ENCODE data around the gene SCRN2.

The SCRN2 gene

DNA sequence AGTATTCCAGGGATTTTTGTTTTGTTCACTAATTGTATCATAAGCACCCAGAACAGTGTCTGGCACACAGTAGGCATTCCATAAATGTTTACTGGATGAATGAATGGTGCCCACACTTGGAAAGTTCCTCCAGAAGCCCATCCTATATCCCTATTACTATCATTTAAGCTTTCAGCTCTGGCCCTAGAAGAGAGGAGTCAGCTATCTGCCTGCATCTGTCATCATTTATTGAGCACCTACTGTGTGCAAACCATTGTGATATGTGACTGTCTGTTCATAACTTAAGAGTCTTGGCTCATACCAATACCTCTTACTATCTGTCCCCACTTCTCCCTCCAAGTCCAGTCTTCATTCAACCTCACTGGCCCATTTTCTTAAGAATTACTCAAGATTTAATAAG is 30.0 kb upstream of the SCRN2 start:
- no peak for DNase-seq

DNA sequence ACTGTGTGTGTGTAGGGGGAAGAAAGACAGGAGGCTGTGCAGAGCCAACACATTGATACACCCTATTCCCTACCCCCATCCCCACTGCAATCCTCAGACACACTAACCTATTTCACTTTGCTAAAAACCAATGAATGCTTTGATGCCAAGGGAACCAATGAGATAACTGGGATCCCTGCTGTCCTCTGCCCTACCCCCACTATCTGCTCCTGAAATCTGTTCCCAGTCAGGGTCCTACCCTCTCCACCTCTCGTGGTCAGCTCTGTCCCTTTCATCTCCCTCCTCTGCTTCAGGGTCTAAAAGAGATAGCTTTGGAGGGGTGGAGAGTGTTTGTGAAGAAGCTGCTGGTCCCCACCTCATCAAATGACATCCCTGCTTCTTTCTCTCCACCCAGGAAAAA is 29.0 kb upstream of the SCRN2 start:
- DNase-seq = no peak

DNA sequence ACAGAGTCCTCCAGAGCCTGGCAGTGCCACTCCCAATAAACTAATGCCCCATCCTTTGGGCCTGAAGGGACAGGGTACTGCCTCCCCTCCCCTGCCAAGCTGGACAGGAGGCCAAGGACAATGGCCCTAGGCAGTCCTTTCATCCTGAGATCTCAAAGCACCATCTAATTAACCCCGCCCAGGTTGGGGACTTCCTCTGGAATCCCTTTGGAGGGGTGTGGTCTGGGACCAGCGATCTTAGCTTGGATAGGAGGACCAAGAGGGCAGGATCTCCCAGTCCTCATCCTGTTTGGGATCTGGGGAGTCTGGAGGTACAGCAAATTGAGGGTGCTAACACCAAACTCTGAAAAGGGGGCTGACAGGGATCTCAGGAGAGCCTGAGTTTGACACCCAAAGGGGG is 28.0 kb upstream of the SCRN2 start:
- DNase-seq = no peak

DNA sequence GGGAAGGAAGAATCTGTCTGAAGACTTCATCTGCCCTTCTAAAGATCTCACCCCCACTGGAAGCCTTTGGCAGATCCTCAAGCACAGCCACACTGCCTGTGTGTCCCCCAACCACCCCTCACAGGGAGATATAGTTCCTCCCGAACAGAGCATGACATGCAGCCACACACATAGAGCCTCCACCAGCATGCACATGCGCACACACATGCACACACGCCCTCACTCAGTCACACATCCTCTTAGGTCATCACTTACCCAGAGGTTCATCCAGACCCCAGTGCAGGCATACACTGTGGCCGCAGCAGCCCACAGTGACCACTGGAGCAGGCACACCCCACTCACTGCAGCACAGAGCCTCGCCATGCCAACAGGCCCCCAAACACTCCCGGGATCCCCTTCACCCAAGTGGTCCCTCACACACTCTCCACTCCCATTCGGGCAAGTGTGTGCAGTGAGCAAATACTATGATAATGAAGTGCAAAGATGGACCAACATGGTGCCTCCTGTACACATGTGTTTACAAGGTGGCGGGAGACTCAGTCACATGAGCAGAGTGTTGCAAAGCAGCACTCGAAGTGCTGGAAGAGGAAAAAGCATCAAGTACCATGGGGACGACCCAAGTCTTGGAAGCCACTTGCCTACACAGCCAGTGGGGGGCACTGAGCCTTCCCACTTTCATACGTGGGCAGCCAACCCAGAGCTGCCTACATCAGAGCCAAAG is 26.9 kb upstream of the SCRN2 start:
- DNase-seq = no peak

DNA sequence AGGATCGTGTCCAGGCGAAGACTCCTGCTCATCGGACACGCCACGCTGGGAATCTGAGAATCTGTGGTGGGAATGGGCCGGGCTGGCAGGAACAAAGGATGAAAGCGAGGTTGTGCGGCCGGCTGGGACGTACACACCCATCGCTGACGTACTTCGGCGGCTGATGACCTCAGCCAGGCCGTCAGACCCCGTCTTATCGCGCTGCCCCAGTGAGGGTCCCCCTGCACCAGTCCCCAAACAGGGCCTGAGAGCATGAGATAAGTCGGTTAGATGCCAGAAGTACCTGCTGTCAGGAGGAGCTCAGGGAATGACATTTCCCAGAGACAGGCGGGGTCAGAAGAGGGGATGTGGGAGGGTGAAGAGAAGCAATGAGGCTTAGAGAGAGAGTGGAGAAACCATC is 25.9 kb upstream of the SCRN2 start:
- DNase-seq = peak; percentile 86

DNA sequence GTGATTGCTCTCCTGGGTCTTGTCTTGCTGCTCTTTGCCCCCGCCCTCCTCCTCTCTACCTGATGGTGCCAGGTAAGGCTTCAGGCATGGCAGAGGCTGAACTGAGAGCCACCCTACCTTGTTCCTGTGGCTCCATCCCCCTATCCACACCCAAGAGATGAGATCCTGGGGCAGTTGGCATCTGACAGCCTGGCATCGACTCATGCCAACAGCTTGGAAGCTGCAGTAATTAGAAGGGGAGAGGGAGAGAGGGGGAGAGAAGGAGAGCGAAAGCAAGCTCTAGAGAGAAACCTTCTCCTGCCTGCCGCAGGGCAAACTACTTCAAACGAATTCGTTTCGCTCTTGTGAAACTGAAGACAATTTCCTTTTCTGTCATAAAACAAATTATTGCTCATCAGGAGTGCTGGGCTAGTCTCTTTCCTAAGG is 23.7 kb upstream of the SCRN2 start:
- DNase-seq = no peak

DNA sequence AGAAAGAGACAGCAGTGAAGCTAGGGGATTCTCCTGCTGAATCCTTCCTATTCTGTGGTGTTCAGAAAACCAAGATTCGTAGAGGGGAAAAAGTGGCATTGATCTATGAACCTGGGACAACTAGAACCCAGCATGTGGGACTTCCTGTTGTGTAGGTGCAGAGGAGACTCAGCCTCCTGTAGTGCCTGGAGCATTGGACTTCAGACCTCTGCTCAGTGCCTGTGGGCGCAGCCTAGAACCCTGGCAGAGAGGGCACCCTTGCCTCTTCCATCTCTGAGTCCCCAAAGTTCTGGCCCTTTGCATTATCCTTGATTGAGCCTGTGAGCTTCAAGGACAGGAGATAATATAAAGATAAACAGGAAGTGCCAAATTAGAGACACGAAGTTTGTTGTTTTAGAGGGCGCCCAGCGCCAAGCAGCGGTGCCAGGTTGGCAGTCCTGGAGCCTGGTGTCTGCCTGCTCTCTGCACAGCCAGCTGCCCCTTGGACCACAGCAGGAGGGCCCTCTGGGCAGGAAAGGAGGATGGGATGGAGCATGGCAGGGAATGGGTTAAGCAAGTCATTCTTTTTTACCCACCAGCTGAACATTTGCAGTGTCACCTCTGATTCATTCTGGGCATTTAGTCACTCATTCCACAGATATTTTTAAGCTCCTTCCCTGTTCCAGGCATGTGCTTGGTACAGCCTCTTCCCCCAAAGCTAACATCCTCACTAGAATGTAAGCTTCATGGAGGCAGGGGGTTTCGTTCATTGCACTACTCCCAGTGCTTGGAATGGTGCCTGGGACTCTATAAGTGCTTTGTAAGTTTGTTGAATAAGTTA is 21.8 kb upstream of the SCRN2 start:
- peak; percentile 17 for DNase-seq

DNA sequence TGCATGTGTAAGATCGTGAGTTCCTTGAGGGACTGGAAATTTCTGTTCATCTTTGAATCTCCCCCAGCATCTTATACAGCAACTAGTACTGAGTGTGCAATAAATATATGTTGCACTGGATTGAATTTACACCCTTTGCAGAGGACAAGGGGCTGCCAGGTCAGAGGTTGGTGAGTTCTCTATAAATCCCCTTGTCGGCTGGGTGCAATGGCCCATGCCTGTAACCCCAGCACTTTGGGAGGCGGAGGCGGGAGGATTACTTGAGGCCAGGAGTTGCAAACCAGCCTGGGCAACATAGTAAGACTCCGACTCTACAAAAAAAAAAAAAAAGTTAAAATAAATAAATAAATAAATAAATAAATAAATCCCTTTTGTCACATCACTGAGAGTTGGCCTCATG is 19.3 kb upstream of the SCRN2 start:
- DNase-seq = no peak

DNA sequence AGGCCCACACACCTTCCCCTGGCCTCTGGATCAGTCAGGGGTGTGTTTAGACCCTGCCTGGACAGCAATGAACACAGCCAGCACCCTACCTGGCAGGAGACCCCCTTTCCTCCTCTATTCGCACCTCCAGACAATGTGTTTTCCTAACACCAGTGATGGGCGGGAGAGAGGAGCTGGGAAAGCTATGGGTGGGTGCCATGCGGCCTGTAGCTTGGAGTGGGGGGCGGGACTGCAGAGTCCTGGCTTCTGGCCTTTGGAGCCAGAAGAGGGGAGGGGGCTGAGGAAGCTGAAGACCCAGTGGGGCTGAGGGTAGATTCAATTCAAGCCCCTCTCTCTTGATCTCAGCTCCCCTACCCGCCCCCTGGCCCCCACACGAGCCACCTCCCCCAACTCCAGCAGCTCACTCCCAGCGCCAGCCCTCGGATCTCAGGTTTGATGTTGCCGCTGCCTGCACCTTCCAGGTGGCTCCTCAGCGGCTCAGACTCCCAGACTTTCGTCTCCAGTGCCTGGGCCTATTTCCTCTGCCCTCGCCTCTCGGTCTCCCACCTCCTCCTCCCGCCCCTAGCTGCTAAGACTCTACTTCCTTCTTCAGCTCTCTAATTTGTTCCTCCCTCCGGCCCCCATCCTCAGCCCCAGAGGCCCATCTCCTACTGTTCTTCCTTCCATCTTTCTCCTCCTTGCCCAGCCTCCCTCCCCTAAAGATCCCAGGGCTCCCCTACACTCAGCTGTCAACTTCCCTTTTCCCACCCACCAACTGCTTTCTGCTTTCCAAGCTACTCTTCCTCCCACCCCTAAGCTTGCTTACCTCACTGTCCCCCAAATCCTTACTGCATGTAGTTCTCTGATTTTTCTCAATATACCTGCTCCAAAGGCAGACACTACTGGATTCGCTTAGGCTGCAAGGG is 16.7 kb upstream of the SCRN2 start:
- no peak for DNase-seq

DNA sequence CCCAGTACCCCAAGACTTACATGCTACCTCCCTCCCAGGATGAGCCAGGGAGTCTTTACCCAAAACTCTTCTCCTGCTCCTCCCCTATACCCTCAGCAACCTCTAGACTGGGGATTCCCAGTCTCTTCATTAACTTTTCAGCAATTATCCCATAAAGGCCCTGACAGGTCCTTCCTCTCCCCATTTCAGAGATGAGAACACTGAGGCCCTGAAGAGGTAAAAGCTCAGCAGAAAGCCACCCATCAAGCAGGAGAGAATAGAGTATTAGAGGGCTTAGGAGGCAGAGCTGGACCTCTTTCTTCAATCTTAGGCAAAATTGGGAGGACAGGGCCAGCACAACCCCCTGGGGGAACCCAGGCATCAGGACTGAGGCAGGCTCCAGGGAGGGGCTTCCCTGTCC is 15.8 kb upstream of the SCRN2 start:
- no peak for DNase-seq

DNA sequence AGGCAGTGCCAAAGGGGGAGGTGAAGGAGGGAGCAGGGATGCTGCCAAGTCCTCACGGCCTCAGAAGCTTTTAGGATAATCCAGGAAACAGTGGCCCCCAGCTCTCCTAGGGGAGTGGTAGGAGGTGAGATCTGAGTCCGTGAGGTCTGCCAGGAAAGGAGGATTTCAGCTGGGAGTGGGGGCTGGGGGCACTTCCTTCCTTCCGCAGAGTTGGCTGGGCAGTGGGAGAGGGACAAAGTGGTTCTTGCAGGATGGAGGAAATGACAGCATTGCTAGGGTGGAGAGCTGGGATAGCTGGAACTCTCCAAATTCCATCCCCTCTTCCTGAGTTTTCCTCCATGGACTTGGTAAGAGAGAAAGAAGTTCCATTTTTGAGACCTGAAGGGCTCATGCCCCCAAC is 14.7 kb upstream of the SCRN2 start:
- DNase-seq = no peak

DNA sequence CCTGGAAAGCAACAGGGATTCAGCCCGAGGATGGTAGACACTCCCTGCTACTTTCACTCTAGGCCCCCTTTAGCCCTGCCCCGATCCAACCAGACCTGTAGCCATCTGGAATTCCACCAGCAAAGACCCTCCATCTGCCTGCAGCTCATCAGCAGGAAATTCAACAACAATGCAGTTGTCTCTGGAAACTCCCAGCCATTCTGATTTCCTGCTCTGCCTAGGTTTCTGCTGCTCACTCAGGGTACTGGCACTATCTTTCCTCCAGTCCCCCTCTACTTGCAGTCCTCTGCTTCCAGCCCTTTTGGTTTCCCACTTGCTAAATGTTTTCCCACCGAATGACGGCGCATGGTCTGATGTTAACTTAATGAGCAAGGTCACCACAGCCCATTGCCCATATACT is 12.5 kb upstream of the SCRN2 start:
- no peak for DNase-seq

DNA sequence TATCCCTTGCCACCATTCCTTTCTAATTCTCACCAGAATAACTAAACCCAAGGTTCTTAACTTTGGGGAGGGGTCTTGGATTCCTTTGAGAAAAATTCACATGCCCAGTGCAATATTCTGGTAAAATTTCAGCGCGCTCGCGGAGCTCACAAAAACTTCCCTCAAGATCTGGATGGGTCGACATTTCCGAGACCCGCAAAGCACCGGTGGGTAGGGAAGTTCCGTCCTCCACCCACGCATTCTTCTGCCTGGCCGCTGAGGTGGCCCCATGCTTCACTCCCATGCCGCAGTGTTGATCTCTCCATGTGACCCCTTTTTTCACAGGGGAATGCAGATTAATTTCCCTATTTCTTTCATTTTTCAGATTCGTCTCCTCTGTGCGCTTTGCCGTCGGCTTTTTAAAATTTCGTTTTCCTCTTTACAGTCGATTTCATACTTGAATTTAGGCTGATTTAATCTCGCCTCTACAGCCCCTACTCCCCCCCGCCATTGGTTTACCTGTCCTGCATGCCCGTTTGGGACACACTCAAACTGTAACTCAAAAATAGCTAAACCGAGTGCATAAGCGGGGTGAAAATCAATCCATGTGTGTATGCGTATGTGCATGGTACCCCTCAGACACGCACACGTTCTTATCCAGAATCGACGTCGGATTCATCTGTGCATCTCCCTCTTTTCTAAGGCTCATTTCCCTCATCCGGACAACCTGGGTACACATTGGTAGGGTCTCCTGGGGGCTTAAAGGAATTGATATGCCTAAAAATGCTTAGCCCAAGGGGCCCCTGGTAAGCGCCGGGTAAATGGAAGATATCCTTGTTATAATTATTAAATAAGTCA is 11.3 kb upstream of the SCRN2 start:
- no peak for DNase-seq

DNA sequence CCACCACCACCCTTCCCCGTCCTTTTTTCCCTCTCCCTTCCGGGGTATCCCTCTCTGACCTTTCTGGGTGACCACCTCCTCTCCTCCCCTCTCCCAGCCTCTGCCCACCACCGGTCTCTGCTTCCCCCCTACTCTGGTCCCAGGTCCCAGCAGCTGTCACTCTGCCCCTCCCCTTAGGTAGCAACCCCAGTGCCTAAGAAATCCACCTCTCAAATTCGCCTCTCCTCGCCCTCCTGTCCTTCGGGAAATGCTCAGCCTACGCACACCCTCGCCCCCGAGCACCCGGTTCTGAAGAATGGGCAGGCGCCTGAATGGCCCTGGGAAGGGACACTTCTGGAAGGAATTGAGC is 10.7 kb upstream of the SCRN2 start:
- no peak for DNase-seq

DNA sequence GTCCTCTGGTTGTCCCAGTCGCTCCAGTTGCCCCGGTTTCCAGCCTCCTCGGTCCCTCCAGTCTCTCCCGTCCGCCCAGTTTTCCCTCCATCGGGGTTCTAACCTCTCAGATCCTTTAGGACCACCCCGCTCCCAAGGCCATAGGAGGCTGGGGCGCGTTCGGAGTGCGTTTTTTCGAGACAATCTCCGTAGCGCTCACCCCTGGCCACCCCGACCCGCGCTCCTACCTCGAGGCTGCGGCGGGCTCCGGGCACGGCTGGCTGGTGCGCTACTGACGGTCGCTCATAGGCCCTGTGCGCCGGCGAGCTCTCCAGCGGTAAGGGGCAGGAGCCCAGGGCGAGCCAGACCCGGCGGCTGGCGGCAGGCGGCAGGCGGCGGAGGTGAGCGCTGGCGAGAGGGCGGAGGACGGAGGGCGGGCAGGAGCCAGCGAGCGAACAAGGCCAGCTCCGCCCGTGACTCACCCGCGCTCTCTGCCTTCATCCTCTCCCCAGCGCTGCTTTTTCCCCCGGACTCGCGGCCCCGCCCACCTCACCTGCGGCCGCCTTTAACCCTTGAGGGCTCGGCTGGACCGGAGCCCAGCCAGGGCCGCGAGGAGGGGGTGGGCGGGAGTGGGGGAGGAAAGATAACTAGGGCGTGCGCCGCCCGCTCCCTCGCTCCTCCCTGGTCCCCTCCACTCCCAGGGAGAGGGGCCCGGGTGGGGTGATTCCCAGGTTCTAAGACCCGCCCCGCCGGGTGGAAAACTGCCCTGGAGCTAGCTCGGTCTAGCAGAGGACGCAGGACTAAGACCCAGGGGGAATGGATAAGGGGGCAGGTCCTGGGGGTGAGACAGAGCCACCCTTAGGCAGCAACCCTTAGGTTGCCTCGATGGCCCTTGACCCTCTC is 9.9 kb upstream of the SCRN2 start, which contains the start of gene SP6:
SP6 (minus strand) TSS at position 472 of the 882 bp plus-strand sequence. CDS start 2,734 bp downstream, outside the sequence.
- no peak for DNase-seq

DNA sequence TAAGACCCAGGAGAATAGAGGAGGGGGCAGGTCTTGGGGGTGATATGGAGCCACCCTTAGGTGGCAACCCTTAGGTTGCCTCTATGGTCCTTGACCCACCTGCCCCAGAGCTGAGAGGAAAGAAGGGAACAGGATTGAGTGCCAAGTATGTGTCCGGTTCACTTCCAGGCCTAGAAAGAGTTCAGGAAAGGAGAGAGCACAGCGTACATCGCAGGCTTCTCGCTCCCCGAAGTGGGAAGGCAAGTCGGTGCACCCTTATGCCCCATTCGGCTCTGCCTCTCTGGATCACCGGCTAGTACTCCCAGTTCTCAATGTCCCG is 9.3 kb upstream of the SCRN2 start:
- no peak for DNase-seq

DNA sequence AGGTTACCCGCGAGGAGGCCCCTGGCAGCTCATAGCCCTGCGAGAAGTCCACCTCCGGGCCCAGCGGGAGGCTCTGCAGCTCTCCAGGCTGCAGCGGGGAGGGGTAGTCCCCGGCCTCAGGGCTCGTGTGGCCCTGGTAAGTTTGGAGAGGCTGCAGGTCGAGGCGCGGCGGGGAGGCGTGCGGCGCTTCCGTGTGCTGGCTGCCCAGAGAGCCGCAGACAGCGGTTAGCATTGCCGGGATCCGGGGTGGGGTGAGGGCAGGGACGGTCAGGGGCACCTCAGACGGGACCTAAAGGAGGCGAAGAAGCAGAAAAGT is 7.1 kb upstream of the SCRN2 start:
- no peak for DNase-seq

DNA sequence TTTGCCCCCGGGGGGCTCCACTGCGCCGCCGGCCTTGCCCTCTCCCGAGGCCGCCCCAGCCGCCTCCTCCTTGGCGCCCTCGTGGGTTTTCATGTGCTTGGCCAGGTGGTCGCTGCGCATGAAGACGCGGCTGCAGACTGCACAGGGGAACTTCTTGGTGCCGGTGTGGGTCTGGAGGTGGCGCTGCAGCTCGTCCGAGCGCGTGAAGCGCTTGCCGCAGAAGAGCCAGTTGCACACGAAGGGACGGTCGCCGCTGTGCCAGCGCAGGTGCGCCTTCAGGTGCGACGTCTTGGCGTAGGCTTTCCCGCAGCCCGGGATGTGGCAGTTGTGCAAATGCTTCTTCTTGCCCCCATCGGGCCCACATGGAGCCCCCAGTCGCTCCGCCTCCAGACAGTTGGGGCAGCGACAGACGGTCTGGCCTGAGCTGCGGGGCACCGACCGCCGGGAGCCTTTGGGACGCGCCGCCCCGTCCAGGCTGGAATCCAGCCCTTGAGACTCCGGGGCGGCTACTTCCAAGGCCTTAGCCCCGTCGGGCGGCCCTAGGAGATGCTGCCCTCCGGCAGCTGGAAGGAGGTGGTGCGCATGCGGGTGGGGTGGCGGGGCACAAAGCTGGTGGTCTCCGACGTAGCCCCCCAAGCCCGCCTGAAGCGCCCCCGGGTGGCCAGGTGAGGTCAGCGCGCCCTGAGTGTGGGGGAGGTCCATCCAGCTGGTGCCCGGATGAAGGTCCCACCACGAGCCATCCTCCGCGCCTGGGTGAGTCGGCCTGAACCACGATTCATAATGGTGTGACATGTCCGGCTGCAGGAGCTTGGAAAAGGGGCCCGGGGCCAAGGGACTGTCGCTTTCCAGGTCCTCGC is 6.5 kb upstream of the SCRN2 start:
- DNase-seq = no peak

DNA sequence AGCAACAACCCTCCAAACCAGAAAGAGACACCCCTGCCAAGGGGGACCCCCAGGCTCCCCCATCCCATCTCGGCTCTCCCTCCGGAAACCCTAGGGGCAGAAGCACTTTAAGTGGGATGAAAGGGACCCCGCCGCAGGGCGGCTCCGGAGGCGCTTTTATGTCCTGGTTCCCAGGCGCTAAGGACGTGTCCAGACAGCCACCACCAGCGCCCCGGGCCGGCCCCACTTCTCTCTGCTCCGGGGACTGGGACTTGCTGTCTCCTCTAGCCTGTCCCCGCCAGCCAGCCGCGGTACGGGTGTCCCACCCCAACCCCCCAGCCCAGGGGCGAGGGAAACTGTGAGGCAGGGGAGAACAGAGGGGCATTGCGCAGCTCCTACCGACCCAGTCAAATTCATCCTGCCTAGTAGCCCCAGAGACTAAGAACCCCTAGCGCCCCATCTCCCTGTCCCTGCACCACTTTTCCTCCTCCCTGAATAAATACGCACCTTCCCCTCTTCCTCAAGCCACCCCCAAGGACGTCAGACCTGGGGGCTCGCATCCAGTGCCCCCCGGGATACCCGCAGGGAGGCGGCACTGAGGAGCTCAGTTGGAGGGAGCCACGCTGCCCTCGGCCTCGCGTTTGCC is 5.8 kb upstream of the SCRN2 start:
- DNase-seq = no peak

DNA sequence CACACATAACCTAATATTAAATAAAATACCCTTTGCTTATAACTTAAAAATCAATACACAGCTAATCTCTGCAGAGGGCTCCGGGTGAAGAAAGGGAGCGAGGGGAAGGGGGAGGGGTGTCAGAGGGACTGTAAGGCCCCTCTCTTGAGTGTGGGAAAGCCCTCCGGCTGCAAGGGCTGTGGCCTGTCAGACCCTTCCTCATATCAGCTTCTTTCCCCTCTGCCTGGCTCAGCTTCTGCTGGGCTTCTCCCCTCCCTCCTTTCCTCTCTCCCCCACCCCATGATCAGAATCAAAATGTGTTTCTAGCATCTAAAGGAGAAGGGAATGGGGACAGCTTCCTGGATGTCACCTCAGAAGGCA is 4.6 kb upstream of the SCRN2 start:
- no peak for DNase-seq
